Suprapubic skin (tissue), 4 donors: ENCODE results near the gene FLAD1. TPM values are rescaled to one million over a fixed set of nuclear protein-coding genes. Genes with fewer than 3 reads are reported as not detected.

Experiments
- DNase-seq, 2 donors: peaks; one replicate each; pipeline ENCODE4 v3.0.0-alpha.2; 2019; ENCODE audit warnings: low spot score in 2 of 2
- H3K27ac ChIP-seq: fragments of 200-600 bp; sonication (generic); one replicate; pipeline ENCODE4 v1.5.1; 2019
- H3K27me3 ChIP-seq: fragments of 200-600 bp; sonication (generic); one replicate; pipeline ENCODE4 v1.5.1; 2019
- H3K36me3 ChIP-seq: fragments of 200-600 bp; sonication (generic); one replicate; pipeline ENCODE4 v1.5.1; 2019
- H3K4me1 ChIP-seq: fragments of 200-600 bp; sonication (generic); one replicate; pipeline ENCODE4 v1.5.1; 2019
- H3K4me3 ChIP-seq: fragments of 200-600 bp; sonication (generic); one replicate; pipeline ENCODE4 v1.5.1; 2019; ENCODE audit warnings: mild to moderate bottlenecking
- H3K9me3 ChIP-seq: fragments of 200-600 bp; sonication (generic); one replicate; pipeline ENCODE4 v1.5.1; 2019
- EP300 ChIP-seq: sonication (generic); formaldehyde crosslinking; IDR thresholded peaks from one replicate; pipeline ENCODE4 v1.6.1; 2017; ENCODE audit warnings: antibody characterized with exemption
- POLR2A ChIP-seq, 2 donors: fragments of 450-650 bp; IDR thresholded peaks; one replicate each; pipeline ENCODE4 v1.6.1; 2017; ENCODE audit warnings: antibody characterized with exemption in 2 of 2, mild to moderate bottlenecking in 2 of 2, moderate library complexity in 2 of 2
- POLR2AphosphoS5 ChIP-seq, 3 donors: sonication (generic); formaldehyde crosslinking; IDR thresholded peaks; one replicate each; pipeline ENCODE4 v1.6.1; 2017; ENCODE audit warnings: antibody characterized with exemption in 3 of 3
- WGBS: methylation state at CpG from one replicate; pipeline ENCODE4 v1.1.5; 2018; 5-methylcytosine and 5-hydroxymethylcytosine counted together
- total RNA-seq, 4 donors: library from RNA; depleted of rRNA; stranded (reverse); fragments of >200 nt; gene quantifications; one replicate each; pipeline ENCODE4 v1.1.0, GENCODE V29; 2016
- TF ChIP-seq, protein P1 (sequence below), 2 donors: fragments of 200-600 bp in 1 of 2; fragments of 450-650 bp in 1 of 2; sonication (generic) in 1 of 2; IDR thresholded peaks; one replicate each; pipeline ENCODE4 v1.5.1; 2016 to 2019; ENCODE audit warnings: antibody characterized with exemption in 2 of 2, mild to moderate bottlenecking in 1 of 2, moderate library complexity in 1 of 2

Gene FLAD1
- total RNA-seq, 4 donors from 2014 or later = 42.0 to 59.7 (median 52.3) TPM

- no peak for DNase-seq
- Histone ChIP-seq H3K9me3 (no peaks in the 10 kb centered on the region), H3K4me3 (no peak overlapping the region), H3K27me3 (no peaks in the 10 kb centered on the region), H3K27ac (no peak overlapping the region), H3K36me3 (peaks cover 66% of the 10 kb centered on the region), H3K4me1 (peaks cover 53% of the 10 kb centered on the region)
- no peak for TF ChIP-seq POLR2AphosphoS5 (IDR thresholded peaks at IDR 0.05)
- no peak for TF ChIP-seq POLR2A (IDR thresholded peaks at IDR 0.05)
- TF ChIP-seq, protein P1, sequence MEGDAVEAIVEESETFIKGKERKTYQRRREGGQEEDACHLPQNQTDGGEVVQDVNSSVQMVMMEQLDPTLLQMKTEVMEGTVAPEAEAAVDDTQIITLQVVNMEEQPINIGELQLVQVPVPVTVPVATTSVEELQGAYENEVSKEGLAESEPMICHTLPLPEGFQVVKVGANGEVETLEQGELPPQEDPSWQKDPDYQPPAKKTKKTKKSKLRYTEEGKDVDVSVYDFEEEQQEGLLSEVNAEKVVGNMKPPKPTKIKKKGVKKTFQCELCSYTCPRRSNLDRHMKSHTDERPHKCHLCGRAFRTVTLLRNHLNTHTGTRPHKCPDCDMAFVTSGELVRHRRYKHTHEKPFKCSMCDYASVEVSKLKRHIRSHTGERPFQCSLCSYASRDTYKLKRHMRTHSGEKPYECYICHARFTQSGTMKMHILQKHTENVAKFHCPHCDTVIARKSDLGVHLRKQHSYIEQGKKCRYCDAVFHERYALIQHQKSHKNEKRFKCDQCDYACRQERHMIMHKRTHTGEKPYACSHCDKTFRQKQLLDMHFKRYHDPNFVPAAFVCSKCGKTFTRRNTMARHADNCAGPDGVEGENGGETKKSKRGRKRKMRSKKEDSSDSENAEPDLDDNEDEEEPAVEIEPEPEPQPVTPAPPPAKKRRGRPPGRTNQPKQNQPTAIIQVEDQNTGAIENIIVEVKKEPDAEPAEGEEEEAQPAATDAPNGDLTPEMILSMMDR (IDR thresholded peaks at IDR 0.05) = no peak
- TF ChIP-seq EP300 = no peak
- 77% methylated on average over 6 of the region's 6 CpGs for WGBS
Observed at GRCh38 chr1:154964359-154964758, 18.8 kb upstream of the FLAD1 start.

DNA sequence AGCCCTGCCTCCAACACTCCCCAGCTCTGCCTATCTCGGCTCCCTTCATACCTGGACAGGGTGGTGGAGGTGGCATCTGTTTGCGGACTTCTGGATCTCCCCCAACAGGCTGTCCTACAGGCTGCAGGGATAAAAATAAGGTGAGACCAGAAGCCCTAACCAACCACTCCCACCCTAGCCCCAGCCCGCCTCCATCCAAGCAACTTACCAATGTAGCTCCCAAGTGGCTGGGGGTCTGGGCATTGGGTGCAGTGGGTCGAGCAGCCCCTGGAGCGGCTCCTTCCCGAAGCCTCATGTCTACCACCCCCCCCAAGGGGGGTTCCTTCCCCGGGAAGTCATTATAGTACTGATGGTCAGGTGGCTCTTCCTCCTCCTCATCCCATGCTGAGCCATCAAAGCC, 17.0 kb upstream of the FLAD1 start:
- H3K27me3 ChIP-seq = no peaks in the 10 kb centered on the region
- H3K27ac ChIP-seq = no peak overlapping the region
- peaks cover 54% of the 10 kb centered on the region for H3K4me1 ChIP-seq
- no peak for DNase-seq
- no peaks in the 10 kb centered on the region for H3K9me3 ChIP-seq
- no peak overlapping the region for H3K4me3 ChIP-seq
- TF ChIP-seq EP300 = no peak
- WGBS = 80% methylated on average over 6 of the region's 7 CpGs
- H3K36me3 ChIP-seq = peaks cover 62% of the 10 kb centered on the region

DNA sequence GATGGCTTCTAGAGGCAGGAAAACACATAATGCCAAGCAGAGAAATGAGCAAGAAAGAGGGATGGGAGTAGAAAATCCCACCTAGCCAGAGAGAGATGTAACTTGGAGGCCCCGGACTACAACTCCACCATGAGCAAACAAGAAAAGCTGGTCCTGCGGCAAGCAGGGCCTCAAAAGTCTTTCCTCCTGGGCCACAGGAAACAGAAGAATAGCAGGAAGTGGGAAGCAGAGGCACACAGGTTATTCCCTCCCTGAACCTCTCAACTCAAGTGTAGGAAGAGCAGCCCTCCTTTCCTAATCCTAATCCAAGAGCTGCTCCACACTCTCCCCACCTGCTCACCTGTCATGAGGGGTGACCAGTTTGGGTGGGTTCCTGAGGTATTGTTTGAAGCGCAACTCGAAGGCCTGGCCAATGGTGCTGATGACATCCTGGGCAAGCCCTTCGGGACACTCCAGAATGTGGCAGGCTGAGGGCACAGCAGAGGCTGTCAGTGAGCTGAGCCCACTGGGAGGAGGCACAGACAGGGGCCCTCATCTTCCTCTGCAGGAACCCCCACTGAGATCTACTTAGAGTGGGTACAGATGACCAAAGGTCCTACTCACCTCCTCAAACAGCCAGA, 15.7 kb upstream of the FLAD1 start:
- Histone ChIP-seq H3K9me3 (no peaks in the 10 kb centered on the region), H3K4me3 (no peak overlapping the region), H3K27ac (peak overlapping the region; percentile 3), H3K27me3 (no peaks in the 10 kb centered on the region), H3K36me3 (peaks cover 62% of the 10 kb centered on the region), H3K4me1 (peaks cover 60% of the 10 kb centered on the region)
- DNase-seq = no peak
- TF ChIP-seq EP300 = no peak
- TF ChIP-seq, protein P1 (IDR thresholded peaks at IDR 0.05) = no peak
- no peak for TF ChIP-seq POLR2AphosphoS5 (IDR thresholded peaks at IDR 0.05)
- TF ChIP-seq POLR2A (IDR thresholded peaks at IDR 0.05) = no peak
- 74% methylated on average over 5 of the region's 5 CpGs for WGBS

GRCh38 chr1:154968731-154969130, 14.4 kb upstream of the FLAD1 start:
- no peak for DNase-seq
- TF ChIP-seq POLR2A (IDR thresholded peaks at IDR 0.05) = no peak
- TF ChIP-seq EP300 = no peak
- no peak for TF ChIP-seq POLR2AphosphoS5 (IDR thresholded peaks at IDR 0.05)
- TF ChIP-seq, protein P1 (IDR thresholded peaks at IDR 0.05) = no peak
- Histone ChIP-seq H3K9me3 (no peaks in the 10 kb centered on the region), H3K27ac (peak overlapping the region; percentile 16), H3K27me3 (no peaks in the 10 kb centered on the region), H3K36me3 (peaks cover 51% of the 10 kb centered on the region), H3K4me3 (peak overlapping the region; percentile 46), H3K4me1 (peaks cover 59% of the 10 kb centered on the region)
- WGBS = 87% methylated on average over 3 of the region's 3 CpGs

DNA sequence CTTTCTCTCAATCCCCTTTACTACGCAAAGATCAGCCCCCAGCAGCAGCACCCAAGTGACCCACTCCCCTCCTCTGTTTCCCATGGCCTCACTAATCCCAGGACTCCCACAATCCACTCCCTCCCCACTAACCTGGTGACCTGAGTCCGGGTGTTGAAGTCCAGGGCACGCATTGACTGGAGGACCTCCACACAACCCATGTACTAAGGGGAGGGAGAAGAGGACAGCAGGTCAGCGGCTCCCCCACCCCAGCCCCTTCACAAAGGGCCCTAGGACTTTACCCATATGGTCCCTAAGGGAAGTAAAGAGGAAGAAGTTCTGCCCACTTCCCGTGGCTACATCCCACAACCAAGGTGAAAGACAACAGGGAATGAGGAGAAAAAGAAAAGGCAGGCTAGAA, 13.9 kb upstream of the FLAD1 start:
- H3K4me1 ChIP-seq = peaks cover 59% of the 10 kb centered on the region
- peak overlapping the region; percentile 46 for H3K4me3 ChIP-seq
- H3K27me3 ChIP-seq = no peaks in the 10 kb centered on the region
- H3K36me3 ChIP-seq = peaks cover 46% of the 10 kb centered on the region
- DNase-seq = no peak
- WGBS = 56% methylated on average over 5 of the region's 5 CpGs
- peak overlapping the region; percentile 16 for H3K27ac ChIP-seq
- no peaks in the 10 kb centered on the region for H3K9me3 ChIP-seq
- TF ChIP-seq POLR2AphosphoS5 (IDR thresholded peaks at IDR 0.05) (no peak), EP300 (no peak), POLR2A (IDR thresholded peaks at IDR 0.05) (no peak)
- TF ChIP-seq, protein P1 (IDR thresholded peaks at IDR 0.05) = no peak
